IMR-90 (cell line): ENCODE results near the gene PSMB2. TPM values are rescaled to one million over a fixed set of nuclear protein-coding genes. Genes with fewer than 3 reads are reported as not detected.

Experiments used
- ATAC-seq: fragments of 200-7000 bp; cut with Tn5 transposase; 2 replicates; pipeline ENCODE4 v1.9.1; 2020; ENCODE audit warnings: low read depth, mild to moderate bottlenecking, moderate library complexity
- BruUV-seq: library from RNA; stranded (reverse); fragments of 400-500 nt; replicated peaks from 2 replicates; lab custom pipeline; 2021; lab: Mats Ljungman, UMichigan
- CTCF ChIA-PET: fragments of 300-600 bp; formaldehyde crosslinking; extraction: SDS; loops from one replicate; lab custom pipeline; 2021; ENCODE audit warnings: antibody characterized with exemption; lab: Yijun Ruan, JAX
- POLR2A ChIA-PET: fragments of 300-600 bp; sonication (Branson Sonifier 250); formaldehyde crosslinking; loops from one replicate; lab custom pipeline; 2022; ENCODE audit warnings: antibody characterized with exemption; ENCODE audit not compliant: unreplicated experiment; lab: Charles Lee
- DNase-seq: peaks from one replicate; pipeline ENCODE4 v3.0.0; 2013
- H2AFZ ChIP-seq: replicated peaks from 2 replicates; pipeline ENCODE3; 2013; ENCODE audit warnings: low read length, mild to moderate bottlenecking; ENCODE audit not compliant: poor library complexity
- H2AK5ac ChIP-seq: 2 replicates; pipeline ENCODE4 v1.6.1; 2013; ENCODE audit warnings: low read depth, low read length, inconsistent platforms
- H2AK9ac ChIP-seq: replicated peaks from 2 replicates; pipeline ENCODE3; 2013; ENCODE audit warnings: mild to moderate bottlenecking, low read depth, low read length, moderate library complexity; ENCODE audit not compliant: poor library complexity
- H2BK120ac ChIP-seq: 2 replicates; pipeline ENCODE4 v1.6.1; 2013; ENCODE audit warnings: low read depth, low read length, inconsistent platforms
- H2BK15ac ChIP-seq: 3 replicates; pipeline ENCODE4 v1.6.1; 2013; ENCODE audit warnings: low read depth, low read length, inconsistent platforms
- H2BK20ac ChIP-seq: 2 replicates; pipeline ENCODE4 v1.6.1; 2013; ENCODE audit warnings: low read depth, mild to moderate bottlenecking, inconsistent platforms, low read length, moderate library complexity
- H2BK5ac ChIP-seq: 2 replicates; pipeline ENCODE4 v1.6.1; 2013; ENCODE audit warnings: mild to moderate bottlenecking, low read depth, low read length, inconsistent platforms; ENCODE audit not compliant: poor library complexity, severe bottlenecking
- H3K14ac ChIP-seq: replicated peaks from 2 replicates; pipeline ENCODE4 v1.6.1; 2013; ENCODE audit warnings: low read depth, low read length, inconsistent platforms
- H3K18ac ChIP-seq: 2 replicates; pipeline ENCODE4 v1.6.1; 2013; ENCODE audit warnings: low read depth, low read length, control low read depth
- H3K23ac ChIP-seq: 2 replicates; pipeline ENCODE4 v1.6.1; 2013; ENCODE audit warnings: low read depth, low read length, inconsistent platforms
- H3K27ac ChIP-seq: 2 replicates; pipeline ENCODE4 v1.5.1; 2013; ENCODE audit warnings: mild to moderate bottlenecking, control low read depth, low read length; ENCODE audit not compliant: insufficient read depth
- H3K27me3 ChIP-seq: 2 replicates; pipeline ENCODE4 v1.6.1; 2013; ENCODE audit warnings: low read length; ENCODE audit not compliant: control insufficient read depth, insufficient read depth
- H3K36me3 ChIP-seq: 2 replicates; pipeline ENCODE4 v1.6.1; 2013; ENCODE audit warnings: low read length, mixed read lengths; ENCODE audit not compliant: control insufficient read depth, insufficient read depth
- H3K4ac ChIP-seq: 2 replicates; pipeline ENCODE4 v1.6.1; 2013; ENCODE audit warnings: low read depth, low read length, inconsistent platforms
- H3K4me1 ChIP-seq: 2 replicates; pipeline ENCODE4 v1.6.1; 2013; ENCODE audit warnings: low read length, mixed read lengths; ENCODE audit not compliant: control insufficient read depth, insufficient read depth
- H3K4me2 ChIP-seq: 2 replicates; pipeline ENCODE4 v1.6.1; 2013; ENCODE audit warnings: low read depth, mild to moderate bottlenecking, control low read depth, low read length, moderate library complexity
- H3K4me3 ChIP-seq: 2 replicates; pipeline ENCODE4 v1.5.1; 2013; ENCODE audit warnings: low read depth, mild to moderate bottlenecking, control low read depth, low read length, moderate library complexity; ENCODE audit not compliant: insufficient read depth
- H3K56ac ChIP-seq: 2 replicates; pipeline ENCODE4 v1.6.1; 2013; ENCODE audit warnings: low read length, inconsistent platforms; ENCODE audit not compliant: insufficient read depth; ENCODE audit errors: extremely low read depth
- H3K79me1 ChIP-seq, 2 experiments: 2 replicates each; pipeline ENCODE4 v1.6.1; 2013; ENCODE audit warnings: low read length in 2 of 2, inconsistent platforms in 1 of 2, low read depth in 1 of 2
- H3K9ac ChIP-seq: 2 replicates; pipeline ENCODE4 v1.6.1; 2013; ENCODE audit warnings: low read depth, low read length, control low read depth
- H3K9me1 ChIP-seq: 2 replicates; pipeline ENCODE4 v1.6.1; 2013; ENCODE audit warnings: low read length, inconsistent platforms; ENCODE audit not compliant: insufficient read depth
- H3K9me3 ChIP-seq: 2 replicates; pipeline ENCODE4 v1.6.1; 2013; ENCODE audit warnings: low read length; ENCODE audit not compliant: control insufficient read depth, insufficient read depth
- H4K20me1 ChIP-seq: 2 replicates; pipeline ENCODE4 v1.6.1; 2013; ENCODE audit warnings: low read length, inconsistent platforms; ENCODE audit not compliant: insufficient read depth
- H4K5ac ChIP-seq: 2 replicates; pipeline ENCODE4 v1.6.1; 2013; ENCODE audit warnings: mild to moderate bottlenecking, low read depth, low read length, control low read depth
- H4K8ac ChIP-seq, 2 experiments: 2 replicates each; pipeline ENCODE4 v1.6.1; 2013; ENCODE audit warnings: low read depth in 2 of 2, low read length in 2 of 2, control low read depth in 1 of 2, inconsistent platforms in 1 of 2
- H4K91ac ChIP-seq: 2 replicates; pipeline ENCODE4 v1.6.1; 2013; ENCODE audit warnings: low read depth, low read length, inconsistent platforms; ENCODE audit not compliant: insufficient read depth
- BHLHE40 ChIP-seq: fragments of 150-350 bp; IDR thresholded peaks from 2 replicates; pipeline ENCODE4 v1.6.1; 2016; ENCODE audit warnings: mild to moderate bottlenecking, low read depth, low read length
- CEBPB ChIP-seq: IDR thresholded peaks from 2 replicates; pipeline ENCODE4 v1.6.1; 2012; ENCODE audit warnings: low read depth, low read length, improper control_type of control experiment
- CHD1 ChIP-seq: IDR thresholded peaks from 2 replicates; pipeline ENCODE4 v1.6.1; 2012; ENCODE audit warnings: low read depth, low read length, improper control_type of control experiment
- FOS ChIP-seq: fragments of 150-350 bp; IDR thresholded peaks from 2 replicates; pipeline ENCODE4 v1.6.1; 2016; ENCODE audit warnings: low read depth, low read length
- MAFK ChIP-seq: IDR thresholded peaks from 2 replicates; pipeline ENCODE4 v1.6.1; 2012; ENCODE audit warnings: low read depth, low read length, improper control_type of control experiment
- MAZ ChIP-seq: IDR thresholded peaks from 2 replicates; pipeline ENCODE4 v1.6.1; 2012; ENCODE audit warnings: low read depth, mild to moderate bottlenecking, low read length, improper control_type of control experiment, moderate library complexity, borderline replicate concordance
- MXI1 ChIP-seq: IDR thresholded peaks from 2 replicates; pipeline ENCODE4 v1.6.1; 2012; ENCODE audit warnings: low read depth, mild to moderate bottlenecking, low read length, moderate library complexity, borderline replicate concordance
- NFE2L2 ChIP-seq: fragments of 150-350 bp; IDR thresholded peaks from 2 replicates; pipeline ENCODE4 v1.6.1; 2016; ENCODE audit warnings: low read depth, mild to moderate bottlenecking, low read length
- POLR2A ChIP-seq: IDR thresholded peaks from 2 replicates; pipeline ENCODE4 v1.6.1; 2012; ENCODE audit warnings: mild to moderate bottlenecking, low read depth, low read length
- RAD21 ChIP-seq: IDR thresholded peaks from 2 replicates; pipeline ENCODE4 v1.6.1; 2012; ENCODE audit warnings: low read length, improper control_type of control experiment
- RCOR1 ChIP-seq: IDR thresholded peaks from 2 replicates; pipeline ENCODE4 v1.6.1; 2012; ENCODE audit warnings: mild to moderate bottlenecking, low read length, improper control_type of control experiment; ENCODE audit not compliant: insufficient replicate concordance
- RFX5 ChIP-seq: IDR thresholded peaks from 2 replicates; pipeline ENCODE4 v1.8.0; 2012; ENCODE audit warnings: low read depth, mild to moderate bottlenecking, low read length, moderate library complexity
- SMC3 ChIP-seq: fragments of 150-350 bp; IDR thresholded peaks from 2 replicates; pipeline ENCODE4 v1.6.1; 2016; ENCODE audit warnings: low read depth, mild to moderate bottlenecking, antibody characterized with exemption, low read length, moderate library complexity
- WGBS, 2 experiments: methylation state at CpG; one replicate each; pipeline versions ENCODE4 v1.1.5 to v1.1.7; 2013; ENCODE audit warnings: missing lambda C conversion rate in 2 of 2; ENCODE audit not compliant: insufficient read length in 1 of 2; ENCODE audit errors: extremely low coverage in 2 of 2; 5-methylcytosine and 5-hydroxymethylcytosine counted together
- dilution Hi-C: fragments of 300-500 bp; cut with HindIII; formaldehyde crosslinking; loops from one replicate; pipeline ENCODE4 v1.14.3; 2018; ENCODE audit warnings: low sequenced_read_pairs; ENCODE audit not compliant: unreplicated experiment
- in situ Hi-C: fragments of 300-500 bp; cut with MboI; formaldehyde crosslinking; loops from 3 replicates; pipeline ENCODE4 v1.14.3; 2019; ENCODE audit warnings: low sequenced_read_pairs, inconsistent platforms, mixed read lengths
- intact Hi-C: fragments of 100-400 bp; cut with micrococcal nuclease; formaldehyde crosslinking; loops from 2 replicates; pipeline ENCODE4 v1.10.0; 2022
- polyA plus RNA-seq, 3 experiments: library from polyadenylated mRNA; depleted of rRNA; stranded (reverse); fragments of >200 nt; gene quantifications; 2 replicates each; pipeline ENCODE4 v1.2.3, GENCODE V29; 2012; ENCODE audit warnings: low replicate concordance in 1 of 3
- total RNA-seq: library from RNA; depleted of rRNA; stranded (reverse); fragments of >200 nt; gene quantifications from 2 replicates; pipeline ENCODE4 v1.2.3, GENCODE V29; 2012
- TF ChIP-seq, protein P1 (sequence below): fragments of 150-350 bp; IDR thresholded peaks from 2 replicates; pipeline ENCODE4 v1.6.1; 2017; ENCODE audit warnings: mild to moderate bottlenecking, antibody characterized with exemption, low read length, low read depth
- TF ChIP-seq, protein P2 (sequence below): conservative IDR thresholded peaks from 2 replicates; pipeline ENCODE4 v1.5.1; 2012; ENCODE audit warnings: mild to moderate bottlenecking, low read depth, low read length, improper control_type of control experiment
- TF ChIP-seq, protein P3 (sequence below): fragments of 150-350 bp; IDR thresholded peaks from 2 replicates; pipeline ENCODE4 v1.6.1; 2016; ENCODE audit warnings: low read depth, mild to moderate bottlenecking, low read length, moderate library complexity, borderline replicate concordance

PSMB2 gene
- total and polyA plus RNA-seq, 2 of the 4 experiments (the other 2 are of a cell fraction) = 23.8 to 86.2 TPM

DNA sequence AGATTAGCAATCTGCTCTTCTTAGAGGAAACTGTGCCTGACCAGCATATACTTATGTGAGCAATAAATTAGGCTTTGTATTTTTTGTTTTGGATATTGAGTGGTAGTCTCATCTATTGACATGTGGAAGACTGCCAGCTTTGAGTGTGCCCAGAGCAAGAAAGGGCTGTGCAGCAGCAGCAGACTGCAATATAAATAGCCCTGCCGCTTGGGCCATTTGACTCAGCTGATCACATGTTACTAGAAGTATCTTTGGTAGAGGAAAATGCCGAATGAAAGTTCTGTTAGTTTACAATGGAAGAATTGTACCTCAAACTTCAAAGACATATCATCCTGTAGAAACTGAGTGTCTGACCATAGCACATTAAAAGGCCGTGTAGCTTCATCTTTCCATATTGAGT lies 9.1 kb upstream of the PSMB2 start:
- no peak overlapping the region for H2BK5ac ChIP-seq
- in situ Hi-C loops (no loop called here), intact Hi-C loops (no loop called here), dilution Hi-C loops (no loop called here)
- H4K91ac ChIP-seq = no peak overlapping the region
- no peak for TF ChIP-seq POLR2A
- no peak for TF ChIP-seq MAZ
- no peak for TF ChIP-seq CEBPB
- TF ChIP-seq, protein P1, sequence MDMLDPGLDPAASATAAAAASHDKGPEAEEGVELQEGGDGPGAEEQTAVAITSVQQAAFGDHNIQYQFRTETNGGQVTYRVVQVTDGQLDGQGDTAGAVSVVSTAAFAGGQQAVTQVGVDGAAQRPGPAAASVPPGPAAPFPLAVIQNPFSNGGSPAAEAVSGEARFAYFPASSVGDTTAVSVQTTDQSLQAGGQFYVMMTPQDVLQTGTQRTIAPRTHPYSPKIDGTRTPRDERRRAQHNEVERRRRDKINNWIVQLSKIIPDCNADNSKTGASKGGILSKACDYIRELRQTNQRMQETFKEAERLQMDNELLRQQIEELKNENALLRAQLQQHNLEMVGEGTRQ = no peak
- TF ChIP-seq NFE2L2 = no peak
- TF ChIP-seq MAFK = no peak
- no peak for TF ChIP-seq RFX5
- TF ChIP-seq, protein P2, sequence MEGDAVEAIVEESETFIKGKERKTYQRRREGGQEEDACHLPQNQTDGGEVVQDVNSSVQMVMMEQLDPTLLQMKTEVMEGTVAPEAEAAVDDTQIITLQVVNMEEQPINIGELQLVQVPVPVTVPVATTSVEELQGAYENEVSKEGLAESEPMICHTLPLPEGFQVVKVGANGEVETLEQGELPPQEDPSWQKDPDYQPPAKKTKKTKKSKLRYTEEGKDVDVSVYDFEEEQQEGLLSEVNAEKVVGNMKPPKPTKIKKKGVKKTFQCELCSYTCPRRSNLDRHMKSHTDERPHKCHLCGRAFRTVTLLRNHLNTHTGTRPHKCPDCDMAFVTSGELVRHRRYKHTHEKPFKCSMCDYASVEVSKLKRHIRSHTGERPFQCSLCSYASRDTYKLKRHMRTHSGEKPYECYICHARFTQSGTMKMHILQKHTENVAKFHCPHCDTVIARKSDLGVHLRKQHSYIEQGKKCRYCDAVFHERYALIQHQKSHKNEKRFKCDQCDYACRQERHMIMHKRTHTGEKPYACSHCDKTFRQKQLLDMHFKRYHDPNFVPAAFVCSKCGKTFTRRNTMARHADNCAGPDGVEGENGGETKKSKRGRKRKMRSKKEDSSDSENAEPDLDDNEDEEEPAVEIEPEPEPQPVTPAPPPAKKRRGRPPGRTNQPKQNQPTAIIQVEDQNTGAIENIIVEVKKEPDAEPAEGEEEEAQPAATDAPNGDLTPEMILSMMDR = no peak
- no peak for TF ChIP-seq RAD21
- TF ChIP-seq CHD1 = no peak
- TF ChIP-seq MXI1 = no peak
- TF ChIP-seq, protein P3, sequence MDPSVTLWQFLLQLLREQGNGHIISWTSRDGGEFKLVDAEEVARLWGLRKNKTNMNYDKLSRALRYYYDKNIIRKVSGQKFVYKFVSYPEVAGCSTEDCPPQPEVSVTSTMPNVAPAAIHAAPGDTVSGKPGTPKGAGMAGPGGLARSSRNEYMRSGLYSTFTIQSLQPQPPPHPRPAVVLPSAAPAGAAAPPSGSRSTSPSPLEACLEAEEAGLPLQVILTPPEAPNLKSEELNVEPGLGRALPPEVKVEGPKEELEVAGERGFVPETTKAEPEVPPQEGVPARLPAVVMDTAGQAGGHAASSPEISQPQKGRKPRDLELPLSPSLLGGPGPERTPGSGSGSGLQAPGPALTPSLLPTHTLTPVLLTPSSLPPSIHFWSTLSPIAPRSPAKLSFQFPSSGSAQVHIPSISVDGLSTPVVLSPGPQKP = no peak
- no peak for TF ChIP-seq RCOR1
- no peak for TF ChIP-seq SMC3
- no peak for TF ChIP-seq BHLHE40
- TF ChIP-seq FOS = no peak
- H4K5ac ChIP-seq = no peak overlapping the region
- H2AFZ ChIP-seq = no peak overlapping the region
- no peak overlapping the region for H3K4me2 ChIP-seq
- no peak overlapping the region for H2AK5ac ChIP-seq
- ChIA-PET POLR2A (no interaction called here), CTCF (no interaction called here)
- no peak overlapping the region for H3K18ac ChIP-seq
- no peak overlapping the region for H3K14ac ChIP-seq
- no peak overlapping the region for H2AK9ac ChIP-seq
- H3K27me3 ChIP-seq = peaks cover 27% of the 10 kb centered on the region
- DNase-seq = no peak
- H3K36me3 ChIP-seq = no peaks in the 10 kb centered on the region
- no peaks in the 10 kb centered on the region for H3K9me3 ChIP-seq
- no peak overlapping the region for H2BK20ac ChIP-seq
- H3K9ac ChIP-seq = no peak overlapping the region
- WGBS, 2 experiments = no CpG with 5 or more reads among the region's 3 CpGs
- no peak overlapping the region for H3K56ac ChIP-seq
- ATAC-seq = no peak
- no peaks in the 10 kb centered on the region for H4K20me1 ChIP-seq
- H3K4me1 ChIP-seq = no peaks in the 10 kb centered on the region
- H3K4ac ChIP-seq = no peak overlapping the region
- no peak overlapping the region for H3K23ac ChIP-seq
- no peak overlapping the region for H3K27ac ChIP-seq
- no peak overlapping the region for H2BK120ac ChIP-seq
- H3K4me3 ChIP-seq = no peak overlapping the region
- H3K79me1 ChIP-seq = no peaks in the 10 kb centered on the region
- H2BK15ac ChIP-seq = no peak overlapping the region
- H4K8ac ChIP-seq = no peak overlapping the region
- no peaks in the 10 kb centered on the region for H3K9me1 ChIP-seq
- BruUV-seq = no TSS peak
